DMS79 (cell line): Measurements from ENCODE around the gene SLC7A6OS.
A peak's percentile ranks its signal among the peaks of the same experiment; 100 is the strongest.

Experiments
- DNase-seq: peaks from one replicate; lab custom pipeline; 2025; lab: John Stamatoyannopoulos, UW

The SLC7A6OS gene

DNA sequence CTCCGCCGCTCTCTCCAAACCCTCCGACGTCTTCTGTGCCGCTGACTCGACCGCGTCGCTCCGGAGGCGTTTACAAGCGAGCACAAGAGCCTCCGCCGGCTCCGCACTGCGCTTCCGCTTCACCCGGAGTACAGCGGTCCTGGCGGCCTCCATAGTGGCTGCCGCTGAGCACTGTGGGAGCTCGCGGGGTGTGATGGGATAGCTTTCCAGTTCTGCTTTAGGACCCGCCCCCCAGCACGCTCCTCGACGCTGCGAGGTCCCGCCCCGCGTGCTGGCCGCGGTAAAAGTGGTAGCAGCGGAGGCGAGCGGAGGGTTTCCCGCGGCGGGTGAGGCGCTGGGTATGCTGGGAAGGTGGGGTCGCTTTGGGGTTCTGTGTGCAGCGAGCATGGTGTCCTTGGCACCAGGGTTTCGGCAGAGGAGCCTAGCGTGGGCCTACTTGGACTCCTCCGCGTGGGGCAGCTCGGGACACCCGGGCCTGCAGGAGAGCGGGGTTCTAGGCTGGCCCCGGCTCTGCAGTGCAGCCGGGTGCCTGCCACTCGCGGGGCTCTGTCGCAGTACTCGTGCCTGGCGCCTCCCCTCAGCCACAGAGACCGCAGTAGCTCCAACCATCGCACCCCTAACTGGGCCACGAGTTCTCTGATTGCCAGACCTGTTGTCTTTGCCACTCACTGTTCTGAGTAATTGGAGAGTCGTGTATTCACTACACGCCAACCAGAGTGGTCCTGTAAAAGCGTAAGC lies at the start of gene SLC7A6OS, which contains the start of gene PRMT7:
Gene SLC7A6OS, minus strand, starts transcription at position 173 of the 738 bp plus-strand sequence. Its CDS starts 20 bp downstream, at position 153.
Gene PRMT7, plus strand, starts transcription at position 246 of the 738 bp plus-strand sequence. CDS start 4,961 bp downstream, outside the sequence.
- DNase-seq, result peak; percentile 61

DNA sequence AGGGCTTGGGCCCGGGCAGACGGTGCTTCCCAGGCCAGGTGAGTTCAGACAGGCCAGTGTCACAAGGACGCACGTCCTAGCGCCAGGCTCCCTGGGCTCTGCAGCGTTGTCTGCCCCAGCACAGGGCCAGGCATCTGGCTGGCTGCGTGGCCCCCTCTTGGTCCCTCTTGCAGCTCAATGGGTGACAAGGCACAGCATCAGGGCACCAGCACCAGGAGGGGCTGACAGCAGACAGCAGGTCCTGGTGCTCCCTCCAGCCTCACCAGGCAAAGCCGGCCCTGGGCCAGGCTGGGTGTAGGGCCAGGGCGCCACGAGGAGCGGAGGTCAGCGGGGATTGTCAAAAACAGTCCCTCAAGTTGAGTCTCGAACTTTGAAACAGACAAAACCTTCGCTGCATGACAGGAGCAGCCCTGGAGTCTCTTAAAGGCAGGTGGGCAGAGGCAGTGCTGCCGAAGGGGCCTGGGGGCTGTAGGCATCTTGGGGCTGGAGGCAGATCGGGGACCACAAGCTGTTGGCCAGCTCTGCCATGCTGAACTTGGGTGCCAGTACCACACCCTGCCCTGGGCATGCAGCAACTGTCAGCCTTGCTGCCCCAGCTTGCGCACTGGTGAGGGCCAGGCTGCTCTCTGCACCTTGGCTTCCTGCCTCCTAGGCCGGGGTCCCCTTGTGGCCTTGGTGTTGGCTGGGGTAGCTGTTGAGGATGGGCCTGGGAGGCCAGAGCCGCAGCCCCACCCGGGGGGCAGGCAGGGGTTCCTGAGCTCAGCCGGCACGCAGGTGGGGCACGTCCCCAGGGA lies 48.8 kb upstream of the SLC7A6OS start:
- DNase-seq, result no peak

- DNase-seq, result no peak
Observed at GRCh38 chr16:68358951-68359350, 48.2 kb upstream of the SLC7A6OS start.

DNA sequence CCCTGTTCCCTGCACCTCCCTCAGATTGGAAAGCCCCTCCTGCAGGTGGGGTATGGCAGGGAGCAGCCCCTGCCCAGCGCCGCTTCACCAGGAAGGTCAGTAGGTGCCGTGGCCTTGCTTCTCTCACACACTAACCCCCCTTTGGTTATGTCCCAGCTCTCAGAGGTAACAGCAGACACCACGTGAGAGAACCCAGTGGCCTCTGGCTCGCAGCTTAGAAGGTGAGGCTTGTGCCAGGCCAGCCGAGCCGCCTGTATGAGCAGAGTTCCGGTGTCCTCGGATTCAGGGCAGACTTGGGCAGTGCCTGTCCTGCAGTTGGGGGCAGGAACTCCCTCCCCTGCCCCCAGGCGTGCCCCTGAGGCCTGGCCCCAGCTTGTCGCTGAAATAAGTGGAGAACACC lies 47.2 kb upstream of the SLC7A6OS start:
- DNase-seq, result no peak

DNA sequence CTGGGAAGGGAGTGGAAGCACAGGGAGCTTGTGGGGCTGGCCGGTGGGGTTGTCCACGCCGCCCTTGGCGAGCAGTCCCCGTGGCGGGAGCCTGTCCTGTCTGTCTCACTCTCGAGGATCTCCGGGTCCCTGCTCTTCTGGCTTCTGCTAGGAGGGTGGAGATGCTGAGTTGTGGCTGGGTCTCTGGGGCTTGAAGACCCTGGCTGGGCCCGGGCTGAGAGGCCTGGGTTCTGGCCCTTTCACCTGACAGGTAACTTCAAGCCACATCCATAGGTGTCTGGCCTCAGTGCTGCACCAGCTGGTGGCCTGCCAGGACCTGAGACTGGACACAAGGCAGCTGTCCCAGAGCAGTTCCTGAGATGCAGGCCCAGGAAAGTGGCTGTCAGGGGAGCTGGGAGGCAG lies 46.8 kb upstream of the SLC7A6OS start:
- no peak for DNase-seq

DNA sequence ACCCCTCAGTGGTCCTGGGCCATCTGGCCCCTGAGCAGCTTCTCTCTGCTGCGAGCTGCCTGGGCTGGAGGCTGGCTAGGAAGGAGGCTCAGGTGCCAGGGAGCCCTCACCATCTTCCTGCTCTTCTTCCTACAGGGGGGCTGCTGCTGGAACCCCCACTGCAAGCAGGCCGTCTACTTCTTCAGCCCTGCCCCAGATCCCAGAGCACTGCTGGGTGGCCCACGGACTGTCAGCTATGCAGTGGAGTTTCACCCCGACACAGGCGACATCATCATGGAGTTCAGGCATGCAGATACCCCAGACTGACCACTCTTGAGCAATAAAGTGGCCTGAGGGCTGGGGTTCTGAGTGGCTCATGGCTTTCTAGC lies 46.2 kb upstream of the SLC7A6OS start:
- DNase-seq, result no peak

GRCh38 chr16:68356249-68356918 lies 45.6 kb upstream of the SLC7A6OS start:
- no peak for DNase-seq

DNA sequence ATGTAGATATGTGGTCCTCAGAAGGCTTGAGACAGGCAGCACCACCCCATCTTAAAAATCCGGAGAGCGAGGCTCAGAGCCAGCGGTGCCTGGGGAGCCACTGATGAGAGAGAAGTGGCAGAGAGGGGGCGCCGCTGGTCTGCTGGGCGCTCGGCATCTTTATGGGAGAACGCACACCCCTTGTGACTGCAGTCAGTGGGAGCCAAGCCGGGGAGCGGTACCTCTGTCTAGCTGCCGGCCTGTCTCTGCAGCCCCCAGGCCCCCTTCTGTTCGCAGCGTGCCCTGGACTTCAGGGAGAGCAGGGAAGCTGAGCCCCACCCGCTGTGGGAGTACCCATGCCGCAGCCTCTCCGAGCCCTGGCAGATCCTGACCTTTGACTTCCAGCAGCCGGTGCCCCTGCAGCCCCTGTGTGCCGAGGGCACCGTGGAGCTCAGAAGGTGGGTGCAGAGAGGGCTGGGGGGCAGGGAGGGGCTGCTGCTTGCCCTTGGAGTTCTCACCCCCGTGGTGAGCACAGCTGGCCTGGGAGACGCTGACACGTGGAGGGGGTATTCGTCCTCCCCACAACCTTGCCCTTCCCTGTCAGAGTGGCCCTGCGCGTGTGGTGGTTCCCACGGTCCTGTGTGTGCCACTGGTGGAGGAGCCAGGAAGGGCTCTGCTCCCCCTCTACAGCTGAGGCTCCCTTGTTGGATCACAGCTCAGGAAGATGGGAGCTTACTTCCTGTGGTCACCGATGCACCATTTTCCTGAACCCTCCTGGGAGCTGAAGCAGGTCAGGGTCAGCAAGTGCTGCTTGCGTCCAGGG lies 44.9 kb upstream of the SLC7A6OS start:
- DNase-seq, result no peak

GRCh38 chr16:68354816-68355215 lies 44.1 kb upstream of the SLC7A6OS start:
- no peak for DNase-seq

DNA sequence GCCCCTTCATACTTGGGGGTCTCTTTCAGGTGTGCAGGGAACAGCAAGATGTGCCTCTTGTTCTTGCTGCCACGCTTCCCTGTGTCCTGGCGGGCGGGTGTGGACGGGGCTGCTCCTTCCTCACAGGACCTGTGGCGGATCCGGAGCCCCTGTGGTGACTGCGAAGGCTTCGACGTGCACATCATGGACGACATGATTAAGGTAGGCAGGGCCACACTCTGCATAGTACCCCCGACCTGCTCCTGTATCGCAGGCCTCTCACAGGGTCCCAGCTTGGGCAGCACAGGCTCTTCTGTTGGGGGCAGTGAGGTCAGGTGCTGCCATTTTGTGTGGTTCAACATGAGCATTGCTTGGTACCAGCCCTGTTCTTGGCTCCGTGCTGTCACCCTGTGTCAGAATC lies 42.6 kb upstream of the SLC7A6OS start:
- DNase-seq, result no peak

DNA sequence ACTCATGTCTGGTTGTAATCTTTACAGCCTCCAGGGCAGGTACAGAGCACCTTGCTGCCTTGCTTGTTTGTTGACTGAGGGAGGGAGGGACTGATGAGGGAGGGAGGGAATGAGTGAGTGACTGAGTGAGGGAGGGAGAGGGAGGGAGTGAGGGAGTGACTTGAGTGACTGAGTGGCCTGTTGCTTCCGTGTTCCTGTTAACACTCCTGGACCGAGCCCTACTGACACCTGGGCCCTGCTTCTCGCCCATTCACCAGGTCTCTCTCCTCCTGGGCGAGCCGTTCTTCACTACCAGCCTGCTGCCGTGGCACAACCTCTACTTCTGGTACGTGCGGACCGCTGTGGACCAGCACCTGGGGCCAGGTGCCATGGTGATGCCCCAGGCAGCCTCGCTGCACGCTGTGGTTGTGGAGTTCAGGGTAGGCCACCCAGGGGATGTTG lies 41.3 kb upstream of the SLC7A6OS start:
- no peak for DNase-seq

- DNase-seq, result no peak
Observed at GRCh38 chr16:68351463-68351862, 40.7 kb upstream of the SLC7A6OS start.

- no peak for DNase-seq
Observed at GRCh38 chr16:68350813-68351350, 40.1 kb upstream of the SLC7A6OS start.

GRCh38 chr16:68349838-68350410 lies 39.2 kb upstream of the SLC7A6OS start:
- no peak for DNase-seq

DNA sequence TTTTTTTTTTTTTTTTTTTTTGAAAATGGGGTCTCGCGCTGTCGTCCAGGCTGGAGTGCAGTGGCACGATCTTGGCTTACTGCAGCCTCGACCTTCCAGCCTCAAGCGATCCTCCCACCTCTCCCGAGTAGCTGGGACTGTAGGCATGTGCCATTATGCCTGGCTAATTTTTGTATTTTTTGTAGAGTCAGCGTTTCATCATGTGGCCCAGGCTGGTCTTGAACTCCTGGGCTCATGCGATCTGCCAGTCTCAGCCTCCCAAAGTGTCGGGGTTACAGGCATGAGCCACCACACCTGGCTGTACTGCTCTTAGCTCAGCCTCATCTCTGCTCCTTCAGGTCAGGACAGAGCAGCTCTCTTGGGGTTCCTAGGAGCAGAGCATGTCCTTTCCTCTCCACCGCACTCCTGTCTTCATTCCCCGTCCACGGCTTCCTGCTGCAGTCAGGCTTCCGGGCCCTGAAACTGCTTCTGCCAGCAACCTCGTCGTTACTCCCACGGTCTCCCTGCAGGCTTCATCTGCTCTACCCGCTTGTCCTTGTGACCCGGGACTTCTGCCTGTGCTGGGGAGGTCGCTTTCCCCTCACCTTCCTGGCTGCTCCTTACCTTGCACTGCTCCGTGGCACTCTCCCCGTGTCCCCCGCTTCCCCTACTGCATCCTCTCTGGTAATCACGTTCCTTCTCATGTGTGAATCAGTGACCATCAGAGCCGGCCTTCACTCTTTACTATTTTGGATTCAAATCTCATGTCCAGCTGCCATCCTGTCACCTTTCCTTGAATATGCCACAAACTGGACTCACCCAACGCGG lies 38.1 kb upstream of the SLC7A6OS start:
- DNase-seq, result no peak

GRCh38 chr16:68347605-68348004 lies 36.9 kb upstream of the SLC7A6OS start:
- DNase-seq, result no peak

GRCh38 chr16:68346892-68347480 lies 36.2 kb upstream of the SLC7A6OS start:
- DNase-seq, result no peak

- no peak for DNase-seq
Observed at GRCh38 chr16:68345958-68346635, 35.4 kb upstream of the SLC7A6OS start.

DNA sequence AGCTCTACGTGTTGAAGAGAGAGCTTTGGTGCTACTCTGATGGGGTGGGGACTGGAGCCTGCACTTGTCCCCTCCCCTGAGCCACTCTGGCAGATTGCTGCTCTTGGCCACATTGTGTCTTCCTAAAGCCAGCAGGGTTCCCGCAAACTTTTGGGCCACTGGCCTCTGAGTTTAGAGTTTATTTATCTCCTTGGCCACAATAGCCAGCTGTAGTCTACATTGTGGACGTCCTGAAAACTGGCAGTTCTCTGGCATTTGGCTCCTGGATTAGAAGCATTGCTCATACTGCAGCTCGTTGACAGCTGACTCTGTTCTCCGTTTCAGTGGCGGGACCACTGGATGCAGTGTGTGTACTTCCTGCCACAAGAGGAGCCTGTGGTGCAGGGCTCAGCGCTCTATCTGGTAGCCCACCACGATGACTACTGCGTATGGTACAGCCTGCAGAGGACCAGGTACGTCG lies 34.6 kb upstream of the SLC7A6OS start:
- no peak for DNase-seq
